K562 (cell line): ENCODE data around the gene PLCG2. TPM values are rescaled to one million over a fixed set of nuclear protein-coding genes. Genes with fewer than 3 reads are reported as not detected.

Source experiments
- CREM ChIP-seq: IDR thresholded peaks from 2 replicates; pipeline ENCODE4 v1.6.1; 2014; ENCODE audit warnings: antibody characterized with exemption, low read depth
- NFATC3 ChIP-seq: fragments of 450-650 bp; IDR thresholded peaks from 2 replicates; pipeline ENCODE4 v1.6.1; 2017; ENCODE audit warnings: mild to moderate bottlenecking
- ZFPM2 ChIP-seq: fragments of 250-450 bp; sonication (Bioruptor Pico); IDR thresholded peaks from 2 replicates; pipeline ENCODE4 v1.5.1; 2022; ENCODE audit warnings: mild to moderate bottlenecking
- ZNF41 ChIP-seq: fragments of 250-450 bp; sonication (Bioruptor Pico); conservative IDR thresholded peaks from 2 replicates; pipeline ENCODE4 v1.4.0; 2020; ENCODE audit warnings: mild to moderate bottlenecking
- ZNF766 ChIP-seq: fragments of 200-800 bp; sonication (Bioruptor generic); conservative IDR thresholded peaks from 2 replicates; pipeline ENCODE4 v1.6.1; 2016; ENCODE audit warnings: missing genetic modification characterization, missing compliant biosample characterization
- polyA plus RNA-seq, 8 experiments: library from polyadenylated mRNA; depleted of rRNA in 4 of 8; stranded (reverse) in 5 of 8; unstranded in 3 of 8; fragments of >200 nt; fragmentation: Nextera tagmentation in 2 of 8; fragmentation: Illumina TruSeq in 1 of 8; extraction: Ambion mirVana in 2 of 8; extraction: Trizol in 1 of 8; gene quantifications; 2 replicates each; pipeline versions ENCODE4 v1.2.1 to v1.2.3, GENCODE V29; 2011 to 2014; ENCODE audit warnings: inconsistent platforms in 1 of 8, missing spikeins in 1 of 8
- total RNA-seq, 7 experiments: library from RNA; depleted of rRNA in 6 of 7; stranded (reverse); fragments of >200 nt in 6 of 7; fragmentation: Illumina TruSeq in 2 of 7; extraction: Trizol in 2 of 7; gene quantifications; 2 replicates each; pipeline versions ENCODE4 v1.2.1 to v1.2.3, GENCODE V29; 2011 to 2021; ENCODE audit warnings: low replicate concordance in 1 of 7
- TF ChIP-seq, protein P1 (sequence below): fragments of 450-650 bp; IDR thresholded peaks from 2 replicates; pipeline ENCODE4 v1.6.1; 2018; ENCODE audit not compliant: partially characterized antibody
- TF ChIP-seq, protein P2 (sequence below), 2 experiments: fragments of 450-650 bp; formaldehyde crosslinking in 1 of 2; IDR thresholded peaks; 2 replicates each; pipeline versions ENCODE4 v1.4.0 to v1.6.1; 2014 to 2020; ENCODE audit warnings: mild to moderate bottlenecking in 2 of 2, borderline replicate concordance in 1 of 2, low read depth in 1 of 2
- TF ChIP-seq, protein P3 (sequence below): fragments of 250-450 bp; sonication (Bioruptor Pico); IDR thresholded peaks from 2 replicates; pipeline ENCODE4 v1.8.0; 2022; ENCODE audit warnings: moderate library complexity, mild to moderate bottlenecking, inconsistent platforms
- TF ChIP-seq, protein P4 (sequence below), 3 experiments: fragments of 200-800 bp in 1 of 3; fragments of 250-450 bp in 1 of 3; fragments of 450-650 bp in 1 of 3; sonication (Bioruptor Pico) in 1 of 3; sonication (Bioruptor generic) in 1 of 3; formaldehyde crosslinking in 1 of 3; IDR thresholded peaks; 2 replicates each; pipeline versions ENCODE4 v1.6.1 to v1.8.0; 2016 to 2022; ENCODE audit warnings: mild to moderate bottlenecking in 2 of 3, missing genetic modification characterization in 2 of 3, missing compliant biosample characterization in 1 of 3, moderate library complexity in 1 of 3

Gene PLCG2
- total and polyA plus RNA-seq, 9 of the 15 experiments (the other 6 are each of a cell fraction or from before 2014, with no cell fraction given) = 0.94 to 7.1 (median 3.1) TPM

DNA sequence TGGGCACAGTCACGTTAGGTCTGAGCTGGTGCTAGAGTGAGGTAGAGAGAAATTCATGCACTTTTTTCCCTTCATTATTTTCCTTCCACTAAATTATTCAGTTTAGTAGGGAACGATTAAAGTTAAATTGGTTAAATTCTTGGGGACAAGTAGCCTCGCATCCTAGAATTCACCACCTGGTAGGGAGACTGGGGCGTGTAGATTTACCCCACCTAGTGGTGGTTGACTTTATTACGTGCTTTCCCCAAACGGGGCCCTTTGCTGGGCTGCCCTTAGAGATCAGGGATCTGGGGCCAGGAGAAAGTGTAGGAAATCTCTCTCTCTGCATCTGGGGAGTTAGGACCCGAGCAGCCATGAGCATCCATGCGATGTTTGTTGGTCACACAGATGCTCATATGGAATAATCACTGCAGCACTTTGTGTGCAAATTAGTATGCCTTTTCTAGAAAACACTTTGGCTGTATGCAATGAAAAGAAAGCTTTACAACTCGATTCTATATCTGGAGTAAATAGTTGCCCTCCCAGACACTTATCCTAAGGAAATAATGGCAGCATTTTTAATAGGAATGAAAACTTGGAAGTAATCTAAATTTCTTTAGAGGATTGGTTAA, 107.0 kb downstream of the PLCG2 start (continued):
- TF ChIP-seq, protein P1, sequence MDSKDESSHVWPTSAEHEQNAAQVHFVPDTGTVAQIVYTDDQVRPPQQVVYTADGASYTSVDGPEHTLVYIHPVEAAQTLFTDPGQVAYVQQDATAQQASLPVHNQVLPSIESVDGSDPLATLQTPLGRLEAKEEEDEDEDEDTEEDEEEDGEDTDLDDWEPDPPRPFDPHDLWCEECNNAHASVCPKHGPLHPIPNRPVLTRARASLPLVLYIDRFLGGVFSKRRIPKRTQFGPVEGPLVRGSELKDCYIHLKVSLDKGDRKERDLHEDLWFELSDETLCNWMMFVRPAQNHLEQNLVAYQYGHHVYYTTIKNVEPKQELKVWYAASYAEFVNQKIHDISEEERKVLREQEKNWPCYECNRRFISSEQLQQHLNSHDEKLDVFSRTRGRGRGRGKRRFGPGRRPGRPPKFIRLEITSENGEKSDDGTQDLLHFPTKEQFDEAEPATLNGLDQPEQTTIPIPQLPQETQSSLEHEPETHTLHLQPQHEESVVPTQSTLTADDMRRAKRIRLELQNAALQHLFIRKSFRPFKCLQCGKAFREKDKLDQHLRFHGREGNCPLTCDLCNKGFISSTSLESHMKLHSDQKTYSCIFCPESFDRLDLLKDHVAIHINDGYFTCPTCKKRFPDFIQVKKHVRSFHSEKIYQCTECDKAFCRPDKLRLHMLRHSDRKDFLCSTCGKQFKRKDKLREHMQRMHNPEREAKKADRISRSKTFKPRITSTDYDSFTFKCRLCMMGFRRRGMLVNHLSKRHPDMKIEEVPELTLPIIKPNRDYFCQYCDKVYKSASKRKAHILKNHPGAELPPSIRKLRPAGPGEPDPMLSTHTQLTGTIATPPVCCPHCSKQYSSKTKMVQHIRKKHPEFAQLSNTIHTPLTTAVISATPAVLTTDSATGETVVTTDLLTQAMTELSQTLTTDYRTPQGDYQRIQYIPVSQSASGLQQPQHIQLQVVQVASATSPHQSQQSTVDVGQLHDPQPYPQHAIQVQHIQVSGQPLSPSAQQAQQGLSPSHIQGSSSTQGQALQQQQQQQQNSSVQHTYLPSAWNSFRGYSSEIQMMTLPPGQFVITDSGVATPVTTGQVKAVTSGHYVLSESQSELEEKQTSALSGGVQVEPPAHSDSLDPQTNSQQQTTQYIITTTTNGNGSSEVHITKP = no peak
- TF ChIP-seq, protein P2, sequence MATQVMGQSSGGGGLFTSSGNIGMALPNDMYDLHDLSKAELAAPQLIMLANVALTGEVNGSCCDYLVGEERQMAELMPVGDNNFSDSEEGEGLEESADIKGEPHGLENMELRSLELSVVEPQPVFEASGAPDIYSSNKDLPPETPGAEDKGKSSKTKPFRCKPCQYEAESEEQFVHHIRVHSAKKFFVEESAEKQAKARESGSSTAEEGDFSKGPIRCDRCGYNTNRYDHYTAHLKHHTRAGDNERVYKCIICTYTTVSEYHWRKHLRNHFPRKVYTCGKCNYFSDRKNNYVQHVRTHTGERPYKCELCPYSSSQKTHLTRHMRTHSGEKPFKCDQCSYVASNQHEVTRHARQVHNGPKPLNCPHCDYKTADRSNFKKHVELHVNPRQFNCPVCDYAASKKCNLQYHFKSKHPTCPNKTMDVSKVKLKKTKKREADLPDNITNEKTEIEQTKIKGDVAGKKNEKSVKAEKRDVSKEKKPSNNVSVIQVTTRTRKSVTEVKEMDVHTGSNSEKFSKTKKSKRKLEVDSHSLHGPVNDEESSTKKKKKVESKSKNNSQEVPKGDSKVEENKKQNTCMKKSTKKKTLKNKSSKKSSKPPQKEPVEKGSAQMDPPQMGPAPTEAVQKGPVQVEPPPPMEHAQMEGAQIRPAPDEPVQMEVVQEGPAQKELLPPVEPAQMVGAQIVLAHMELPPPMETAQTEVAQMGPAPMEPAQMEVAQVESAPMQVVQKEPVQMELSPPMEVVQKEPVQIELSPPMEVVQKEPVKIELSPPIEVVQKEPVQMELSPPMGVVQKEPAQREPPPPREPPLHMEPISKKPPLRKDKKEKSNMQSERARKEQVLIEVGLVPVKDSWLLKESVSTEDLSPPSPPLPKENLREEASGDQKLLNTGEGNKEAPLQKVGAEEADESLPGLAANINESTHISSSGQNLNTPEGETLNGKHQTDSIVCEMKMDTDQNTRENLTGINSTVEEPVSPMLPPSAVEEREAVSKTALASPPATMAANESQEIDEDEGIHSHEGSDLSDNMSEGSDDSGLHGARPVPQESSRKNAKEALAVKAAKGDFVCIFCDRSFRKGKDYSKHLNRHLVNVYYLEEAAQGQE (IDR thresholded peaks at IDR 0.05; ENCODE audit: borderline replicate concordance) = peak; percentile 9; the same call in 1 of the 2 replicates
- TF ChIP-seq, protein P2 (CRISPR knock-in tag; IDR thresholded peaks at IDR 0.05; ENCODE audit: low read depth) = no peak
- TF ChIP-seq NFATC3 (0 out of 2 replicates have a peak, but pooled peaks have one; percentile 18), ZNF766 (CRISPR knock-in tag) (no peak), ZFPM2 (CRISPR knock-in tag) (no peak), ZNF41 (CRISPR knock-in tag) (no peak), CREM (peak; percentile 58; the same call in 1 of the 2 replicates)
- TF ChIP-seq, protein P3, sequence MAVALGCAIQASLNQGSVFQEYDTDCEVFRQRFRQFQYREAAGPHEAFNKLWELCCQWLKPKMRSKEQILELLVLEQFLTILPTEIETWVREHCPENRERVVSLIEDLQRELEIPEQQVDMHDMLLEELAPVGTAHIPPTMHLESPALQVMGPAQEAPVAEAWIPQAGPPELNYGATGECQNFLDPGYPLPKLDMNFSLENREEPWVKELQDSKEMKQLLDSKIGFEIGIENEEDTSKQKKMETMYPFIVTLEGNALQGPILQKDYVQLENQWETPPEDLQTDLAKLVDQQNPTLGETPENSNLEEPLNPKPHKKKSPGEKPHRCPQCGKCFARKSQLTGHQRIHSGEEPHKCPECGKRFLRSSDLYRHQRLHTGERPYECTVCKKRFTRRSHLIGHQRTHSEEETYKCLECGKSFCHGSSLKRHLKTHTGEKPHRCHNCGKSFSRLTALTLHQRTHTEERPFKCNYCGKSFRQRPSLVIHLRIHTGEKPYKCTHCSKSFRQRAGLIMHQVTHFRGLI = no peak
- TF ChIP-seq, protein P4, sequence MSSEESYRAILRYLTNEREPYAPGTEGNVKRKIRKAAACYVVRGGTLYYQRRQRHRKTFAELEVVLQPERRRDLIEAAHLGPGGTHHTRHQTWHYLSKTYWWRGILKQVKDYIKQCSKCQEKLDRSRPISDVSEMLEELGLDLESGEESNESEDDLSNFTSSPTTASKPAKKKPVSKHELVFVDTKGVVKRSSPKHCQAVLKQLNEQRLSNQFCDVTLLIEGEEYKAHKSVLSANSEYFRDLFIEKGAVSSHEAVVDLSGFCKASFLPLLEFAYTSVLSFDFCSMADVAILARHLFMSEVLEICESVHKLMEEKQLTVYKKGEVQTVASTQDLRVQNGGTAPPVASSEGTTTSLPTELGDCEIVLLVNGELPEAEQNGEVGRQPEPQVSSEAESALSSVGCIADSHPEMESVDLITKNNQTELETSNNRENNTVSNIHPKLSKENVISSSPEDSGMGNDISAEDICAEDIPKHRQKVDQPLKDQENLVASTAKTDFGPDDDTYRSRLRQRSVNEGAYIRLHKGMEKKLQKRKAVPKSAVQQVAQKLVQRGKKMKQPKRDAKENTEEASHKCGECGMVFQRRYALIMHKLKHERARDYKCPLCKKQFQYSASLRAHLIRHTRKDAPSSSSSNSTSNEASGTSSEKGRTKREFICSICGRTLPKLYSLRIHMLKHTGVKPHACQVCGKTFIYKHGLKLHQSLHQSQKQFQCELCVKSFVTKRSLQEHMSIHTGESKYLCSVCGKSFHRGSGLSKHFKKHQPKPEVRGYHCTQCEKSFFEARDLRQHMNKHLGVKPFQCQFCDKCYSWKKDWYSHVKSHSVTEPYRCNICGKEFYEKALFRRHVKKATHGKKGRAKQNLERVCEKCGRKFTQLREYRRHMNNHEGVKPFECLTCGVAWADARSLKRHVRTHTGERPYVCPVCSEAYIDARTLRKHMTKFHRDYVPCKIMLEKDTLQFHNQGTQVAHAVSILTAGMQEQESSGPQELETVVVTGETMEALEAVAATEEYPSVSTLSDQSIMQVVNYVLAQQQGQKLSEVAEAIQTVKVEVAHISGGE (CRISPR knock-in tag; IDR thresholded peaks at IDR 0.05) = no peak
